ENCODE measurements around the gene FHIT.

The FHIT gene

DNA sequence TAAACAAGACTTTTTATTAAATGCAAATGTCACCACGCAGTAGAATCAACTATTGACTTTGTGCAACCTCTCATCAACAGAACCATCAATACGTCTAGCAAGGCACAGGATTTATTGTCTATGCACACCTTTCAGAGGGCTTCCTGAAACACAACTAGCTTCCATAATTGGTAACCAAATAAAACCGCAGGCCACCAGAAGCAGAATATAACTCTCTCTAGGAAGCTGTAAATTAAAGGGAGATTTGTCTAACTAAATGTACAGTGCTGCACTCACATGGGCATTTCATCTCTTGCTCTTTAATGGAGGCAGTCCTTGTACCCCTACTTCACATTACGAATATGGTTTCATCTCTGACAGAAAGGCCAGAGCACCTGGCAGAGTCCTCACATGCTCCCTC is 93.0 kb downstream of the FHIT start:
- Histone ChIP-seq H3K9ac (ENCODE audit: low read depth in 1 of 2, low read length in 2 of 2) (no peak overlapping the region), H3K27me3 (ENCODE audit: control insufficient read depth in 1 of 2, insufficient read depth in 2 of 2, low read length in 2 of 2) (no peaks in the 10 kb centered on the region), H3K4me1 (ENCODE audit: control insufficient read depth in 1 of 2, insufficient read depth in 2 of 2, low read length in 2 of 2) (no peaks in the 10 kb centered on the region), H3K36me3 (ENCODE audit: control insufficient read depth in 1 of 2, insufficient read depth in 2 of 2, low read length in 2 of 2) (no peaks in the 10 kb centered on the region), H3K9me3 (ENCODE audit: control insufficient read depth in 1 of 2, low read length in 2 of 2) (no peaks in the 10 kb centered on the region), H3K4me3 (ENCODE audit: low read depth in 1 of 2, low read length in 2 of 2) (no peak overlapping the region), H3K27ac (ENCODE audit: low read depth, low read length) (no peak overlapping the region)

- Histone ChIP-seq H3K9me3 (ENCODE audit: control insufficient read depth in 1 of 2, low read length in 2 of 2) (no peaks in the 10 kb centered on the region), H3K9ac (ENCODE audit: low read depth in 1 of 2, low read length in 2 of 2) (no peak overlapping the region), H3K36me3 (ENCODE audit: control insufficient read depth in 1 of 2, insufficient read depth in 2 of 2, low read length in 2 of 2) (no peaks in the 10 kb centered on the region), H3K4me1 (ENCODE audit: control insufficient read depth in 1 of 2, insufficient read depth in 2 of 2, low read length in 2 of 2) (no peaks in the 10 kb centered on the region), H3K27me3 (ENCODE audit: control insufficient read depth in 1 of 2, insufficient read depth in 2 of 2, low read length in 2 of 2) (no peaks in the 10 kb centered on the region), H3K27ac (ENCODE audit: low read depth, low read length) (no peak overlapping the region), H3K4me3 (ENCODE audit: low read depth in 1 of 2, low read length in 2 of 2) (no peak overlapping the region)
These were observed 93.8 kb downstream of the FHIT start for GRCh38 chr3:61157414-61157813.

GRCh38 chr3:61155701-61156292 is 95.5 kb downstream of the FHIT start:
- no peaks in the 10 kb centered on the region for H3K4me1 ChIP-seq (ENCODE audit: control insufficient read depth in 1 of 2, insufficient read depth in 2 of 2, low read length in 2 of 2)
- H3K27ac ChIP-seq (ENCODE audit: low read depth, low read length): no peak overlapping the region
- no peaks in the 10 kb centered on the region for H3K27me3 ChIP-seq (ENCODE audit: control insufficient read depth in 1 of 2, insufficient read depth in 2 of 2, low read length in 2 of 2)
- no peaks in the 10 kb centered on the region for H3K36me3 ChIP-seq (ENCODE audit: control insufficient read depth in 1 of 2, insufficient read depth in 2 of 2, low read length in 2 of 2)
- H3K9me3 ChIP-seq (ENCODE audit: control insufficient read depth in 1 of 2, low read length in 2 of 2): no peaks in the 10 kb centered on the region
- no peak overlapping the region for H3K9ac ChIP-seq (ENCODE audit: low read depth in 1 of 2, low read length in 2 of 2)
- H3K4me3 ChIP-seq (ENCODE audit: low read depth in 1 of 2, low read length in 2 of 2): no peak overlapping the region

DNA sequence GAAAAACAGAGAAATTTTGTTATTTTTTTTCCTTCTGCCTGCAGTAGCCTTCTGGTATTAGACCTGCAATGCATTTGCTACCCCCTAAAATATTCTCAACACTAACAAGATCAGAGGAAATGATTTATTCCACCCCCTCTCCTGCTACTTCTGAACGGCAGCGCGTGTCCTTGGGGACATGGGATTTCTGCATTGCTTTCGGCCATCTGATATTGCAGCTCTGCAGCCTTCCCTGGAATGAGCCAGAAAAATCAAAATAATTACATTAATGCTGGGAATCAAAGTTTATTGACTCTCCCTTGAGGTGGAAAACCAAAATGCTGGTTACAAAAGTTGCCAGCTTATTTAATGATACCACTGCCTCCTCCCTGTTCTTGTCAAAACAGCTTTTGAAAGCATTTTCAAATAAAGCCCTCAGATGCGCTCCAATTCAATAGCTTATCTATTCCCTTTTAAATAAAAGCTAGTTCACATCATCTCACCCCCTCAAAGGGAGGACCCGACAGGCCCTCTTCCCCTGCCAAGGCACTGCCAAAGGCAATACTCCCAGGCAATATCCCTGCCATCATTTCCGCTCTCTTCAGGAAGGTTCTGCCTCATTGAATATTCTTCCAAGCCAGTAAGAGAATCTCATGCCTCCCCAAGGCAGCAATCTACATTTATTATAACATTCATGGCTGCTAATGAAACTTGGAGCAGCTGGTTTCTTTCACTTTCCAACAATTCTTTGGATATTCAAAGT is 96.6 kb downstream of the FHIT start:
- H3K9ac ChIP-seq (ENCODE audit: low read depth in 1 of 2, low read length in 2 of 2): no peak overlapping the region
- H3K36me3 ChIP-seq (ENCODE audit: control insufficient read depth in 1 of 2, insufficient read depth in 2 of 2, low read length in 2 of 2): no peaks in the 10 kb centered on the region
- H3K27me3 ChIP-seq (ENCODE audit: control insufficient read depth in 1 of 2, insufficient read depth in 2 of 2, low read length in 2 of 2): no peaks in the 10 kb centered on the region
- no peaks in the 10 kb centered on the region for H3K4me1 ChIP-seq (ENCODE audit: control insufficient read depth in 1 of 2, insufficient read depth in 2 of 2, low read length in 2 of 2)
- H3K9me3 ChIP-seq (ENCODE audit: control insufficient read depth in 1 of 2, low read length in 2 of 2): no peaks in the 10 kb centered on the region
- H3K4me3 ChIP-seq (ENCODE audit: low read depth in 1 of 2, low read length in 2 of 2): no peak overlapping the region
- H3K27ac ChIP-seq (ENCODE audit: low read depth, low read length): no peak overlapping the region

DNA sequence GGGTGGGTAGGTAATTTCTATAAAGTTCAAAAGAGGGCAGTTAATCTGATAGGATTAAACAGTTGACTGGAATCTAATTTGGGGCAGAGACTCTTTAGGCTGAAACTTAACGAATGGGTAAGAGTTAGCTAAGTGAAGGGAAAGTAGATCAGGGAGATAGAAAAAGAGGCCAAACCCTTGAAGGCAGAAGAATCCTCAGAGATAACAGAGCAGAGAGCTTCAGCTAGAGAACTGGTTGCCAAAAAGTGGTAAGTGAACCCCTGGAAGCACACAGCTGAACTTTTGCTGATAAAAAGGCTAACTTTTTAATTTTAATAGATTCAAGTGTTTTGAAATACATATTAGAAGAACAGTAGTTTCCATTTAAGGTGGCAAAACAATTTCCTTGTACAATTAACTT is 99.2 kb downstream of the FHIT start:
- Histone ChIP-seq H3K27me3 (ENCODE audit: control insufficient read depth in 1 of 2, insufficient read depth in 2 of 2, low read length in 2 of 2) (no peaks in the 10 kb centered on the region), H3K4me1 (ENCODE audit: control insufficient read depth in 1 of 2, insufficient read depth in 2 of 2, low read length in 2 of 2) (no peaks in the 10 kb centered on the region), H3K9me3 (ENCODE audit: control insufficient read depth in 1 of 2, low read length in 2 of 2) (no peaks in the 10 kb centered on the region), H3K36me3 (ENCODE audit: control insufficient read depth in 1 of 2, insufficient read depth in 2 of 2, low read length in 2 of 2) (no peaks in the 10 kb centered on the region), H3K9ac (ENCODE audit: low read depth in 1 of 2, low read length in 2 of 2) (no peak overlapping the region), H3K27ac (ENCODE audit: low read depth, low read length) (no peak overlapping the region), H3K4me3 (ENCODE audit: low read depth in 1 of 2, low read length in 2 of 2) (no peak overlapping the region)

DNA sequence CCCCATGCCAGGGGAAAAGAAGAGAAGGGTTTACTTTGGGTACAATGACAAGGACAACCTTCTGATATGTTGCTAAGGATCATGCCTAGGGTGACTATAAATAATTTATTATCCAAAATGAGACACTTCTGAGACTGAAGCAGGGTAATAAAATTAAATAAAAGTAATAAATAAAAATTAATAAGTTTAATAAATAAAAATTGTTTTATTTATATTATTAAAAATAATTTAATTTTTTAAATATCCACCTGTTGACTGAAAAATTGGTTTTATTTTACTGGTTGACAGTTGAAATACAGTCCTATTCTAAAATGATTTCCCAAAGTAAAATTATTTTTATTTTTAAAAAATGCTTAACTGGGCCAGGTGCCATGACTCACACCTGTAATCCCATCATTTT is 102.0 kb downstream of the FHIT start:
- Histone ChIP-seq H3K36me3 (ENCODE audit: control insufficient read depth in 1 of 2, insufficient read depth in 2 of 2, low read length in 2 of 2) (no peaks in the 10 kb centered on the region), H3K9me3 (ENCODE audit: control insufficient read depth in 1 of 2, low read length in 2 of 2) (no peaks in the 10 kb centered on the region), H3K27ac (ENCODE audit: low read depth, low read length) (no peak overlapping the region), H3K4me1 (ENCODE audit: control insufficient read depth in 1 of 2, insufficient read depth in 2 of 2, low read length in 2 of 2) (no peaks in the 10 kb centered on the region), H3K9ac (ENCODE audit: low read depth in 1 of 2, low read length in 2 of 2) (no peak overlapping the region), H3K4me3 (ENCODE audit: low read depth in 1 of 2, low read length in 2 of 2) (no peak overlapping the region), H3K27me3 (ENCODE audit: control insufficient read depth in 1 of 2, insufficient read depth in 2 of 2, low read length in 2 of 2) (no peaks in the 10 kb centered on the region)

GRCh38 chr3:61146010-61146890 is 105.0 kb downstream of the FHIT start:
- Histone ChIP-seq H3K9me3 (ENCODE audit: control insufficient read depth in 1 of 2, low read length in 2 of 2) (no peaks in the 10 kb centered on the region), H3K36me3 (ENCODE audit: control insufficient read depth in 1 of 2, insufficient read depth in 2 of 2, low read length in 2 of 2) (no peaks in the 10 kb centered on the region), H3K27me3 (ENCODE audit: control insufficient read depth in 1 of 2, insufficient read depth in 2 of 2, low read length in 2 of 2) (no peaks in the 10 kb centered on the region), H3K4me1 (ENCODE audit: control insufficient read depth in 1 of 2, insufficient read depth in 2 of 2, low read length in 2 of 2) (no peaks in the 10 kb centered on the region), H3K4me3 (ENCODE audit: low read depth in 1 of 2, low read length in 2 of 2) (no peak overlapping the region), H3K27ac (ENCODE audit: low read depth, low read length) (no peak overlapping the region), H3K9ac (ENCODE audit: low read depth in 1 of 2, low read length in 2 of 2) (no peak overlapping the region)

DNA sequence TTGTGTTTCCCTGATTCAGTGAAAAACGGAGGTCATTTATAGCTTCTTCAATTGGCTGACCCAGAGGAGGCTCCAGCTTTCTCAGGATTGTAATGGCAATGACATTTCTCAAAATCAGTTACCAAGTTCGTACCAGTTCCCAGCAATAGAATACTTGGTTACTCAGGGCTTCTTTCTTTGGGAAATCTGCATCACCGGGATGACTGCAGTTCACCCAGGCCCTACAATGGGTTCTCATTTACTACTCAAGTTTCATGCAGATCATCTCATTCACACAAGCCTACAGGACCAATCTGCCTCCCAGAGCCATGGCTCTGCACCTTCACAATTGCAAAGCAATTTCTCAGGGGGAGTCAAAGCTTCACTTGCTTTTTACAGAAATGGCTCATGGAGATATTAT is 109.6 kb downstream of the FHIT start:
- Histone ChIP-seq H3K9me3 (ENCODE audit: control insufficient read depth in 1 of 2, low read length in 2 of 2) (no peaks in the 10 kb centered on the region), H3K27me3 (ENCODE audit: control insufficient read depth in 1 of 2, insufficient read depth in 2 of 2, low read length in 2 of 2) (no peaks in the 10 kb centered on the region), H3K4me3 (ENCODE audit: low read depth in 1 of 2, low read length in 2 of 2) (no peak overlapping the region), H3K9ac (ENCODE audit: low read depth in 1 of 2, low read length in 2 of 2) (no peak overlapping the region), H3K4me1 (ENCODE audit: control insufficient read depth in 1 of 2, insufficient read depth in 2 of 2, low read length in 2 of 2) (no peaks in the 10 kb centered on the region), H3K36me3 (ENCODE audit: control insufficient read depth in 1 of 2, insufficient read depth in 2 of 2, low read length in 2 of 2) (no peaks in the 10 kb centered on the region), H3K27ac (ENCODE audit: low read depth, low read length) (no peak overlapping the region)

DNA sequence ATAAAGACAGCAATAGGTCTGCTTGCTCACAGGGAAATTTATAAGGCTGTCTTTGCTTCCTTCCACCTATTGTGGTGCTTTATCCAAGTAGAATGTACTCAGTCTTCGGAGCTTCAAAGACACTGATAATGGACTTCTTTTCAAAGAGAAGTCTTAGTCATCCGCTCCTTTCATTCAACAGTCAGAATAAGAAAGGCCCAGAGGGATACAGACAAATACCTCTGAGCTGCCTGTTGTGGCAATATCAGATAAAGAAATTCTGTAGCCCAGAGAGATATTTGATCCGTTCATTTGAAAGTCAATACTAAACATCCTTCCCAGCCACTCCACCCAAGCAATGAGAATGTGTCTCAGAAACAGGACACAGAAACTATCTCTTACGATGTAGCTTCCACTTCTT is 110.0 kb downstream of the FHIT start:
- H3K36me3 ChIP-seq (ENCODE audit: control insufficient read depth in 1 of 2, insufficient read depth in 2 of 2, low read length in 2 of 2): no peaks in the 10 kb centered on the region
- H3K4me1 ChIP-seq (ENCODE audit: control insufficient read depth in 1 of 2, insufficient read depth in 2 of 2, low read length in 2 of 2): no peaks in the 10 kb centered on the region
- H3K27me3 ChIP-seq (ENCODE audit: control insufficient read depth in 1 of 2, insufficient read depth in 2 of 2, low read length in 2 of 2): no peaks in the 10 kb centered on the region
- H3K27ac ChIP-seq (ENCODE audit: low read depth, low read length): no peak overlapping the region
- H3K9me3 ChIP-seq (ENCODE audit: control insufficient read depth in 1 of 2, low read length in 2 of 2): no peaks in the 10 kb centered on the region
- no peak overlapping the region for H3K9ac ChIP-seq (ENCODE audit: low read depth in 1 of 2, low read length in 2 of 2)
- H3K4me3 ChIP-seq (ENCODE audit: low read depth in 1 of 2, low read length in 2 of 2): no peak overlapping the region

GRCh38 chr3:61139686-61140085 is 111.6 kb downstream of the FHIT start:
- H3K4me1 ChIP-seq (ENCODE audit: control insufficient read depth in 1 of 2, insufficient read depth in 2 of 2, low read length in 2 of 2): no peaks in the 10 kb centered on the region
- no peaks in the 10 kb centered on the region for H3K9me3 ChIP-seq (ENCODE audit: control insufficient read depth in 1 of 2, low read length in 2 of 2)
- no peaks in the 10 kb centered on the region for H3K36me3 ChIP-seq (ENCODE audit: control insufficient read depth in 1 of 2, insufficient read depth in 2 of 2, low read length in 2 of 2)

More at GRCh38 chr3:61139686-61140085, 111.6 kb downstream of the FHIT start:
- no peak overlapping the region for H3K27ac ChIP-seq (ENCODE audit: low read depth, low read length)
- no peaks in the 10 kb centered on the region for H3K27me3 ChIP-seq (ENCODE audit: control insufficient read depth in 1 of 2, insufficient read depth in 2 of 2, low read length in 2 of 2)
- no peak overlapping the region for H3K4me3 ChIP-seq (ENCODE audit: low read depth in 1 of 2, low read length in 2 of 2)
- no peak overlapping the region for H3K9ac ChIP-seq (ENCODE audit: low read depth in 1 of 2, low read length in 2 of 2)

Measured in duodenal mucosa (tissue), 2 donors.